Activated CD8-positive, alpha-beta memory T cell treated with anti-CD3 and anti-CD28 coated beads, Interleukin-2, amount 50 U/mL, for 24 hours (primary cell): Measurements from ENCODE around the gene KCNAB1.
A peak's percentile ranks its signal among the peaks of the same experiment; 100 is the strongest.
"Not testable (repeated sequence)": the region's sequence is repeated elsewhere in the genome, so short reads cannot be mapped to it uniquely, and the experiment has no call there.

Experiments used
- DNase-seq: peaks from one replicate; pipeline ENCODE4 v3.0.0-alpha.2; 2020; ENCODE audit errors: extremely low read depth

Gene KCNAB1

DNA sequence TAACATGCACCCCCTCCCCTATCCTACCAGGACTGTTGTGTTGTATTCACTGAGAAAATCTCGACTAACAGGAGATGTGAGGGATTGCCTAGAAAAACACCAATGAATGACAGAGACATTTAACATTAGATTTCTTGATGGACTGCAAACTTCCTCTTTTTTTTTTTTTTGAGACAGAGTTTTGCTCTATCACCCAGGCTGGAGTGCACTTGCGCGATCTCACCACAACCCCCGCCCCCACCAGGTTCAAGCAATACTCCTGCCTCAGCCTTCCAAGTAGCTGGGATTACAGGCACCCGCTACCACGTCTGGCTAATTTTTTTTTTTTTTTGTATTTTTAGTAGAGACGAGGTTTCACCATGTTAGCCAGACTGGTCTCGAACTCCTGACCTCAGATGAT is 17.0 kb downstream of the KCNAB1 start:
- not testable (repeated sequence) for DNase-seq

DNA sequence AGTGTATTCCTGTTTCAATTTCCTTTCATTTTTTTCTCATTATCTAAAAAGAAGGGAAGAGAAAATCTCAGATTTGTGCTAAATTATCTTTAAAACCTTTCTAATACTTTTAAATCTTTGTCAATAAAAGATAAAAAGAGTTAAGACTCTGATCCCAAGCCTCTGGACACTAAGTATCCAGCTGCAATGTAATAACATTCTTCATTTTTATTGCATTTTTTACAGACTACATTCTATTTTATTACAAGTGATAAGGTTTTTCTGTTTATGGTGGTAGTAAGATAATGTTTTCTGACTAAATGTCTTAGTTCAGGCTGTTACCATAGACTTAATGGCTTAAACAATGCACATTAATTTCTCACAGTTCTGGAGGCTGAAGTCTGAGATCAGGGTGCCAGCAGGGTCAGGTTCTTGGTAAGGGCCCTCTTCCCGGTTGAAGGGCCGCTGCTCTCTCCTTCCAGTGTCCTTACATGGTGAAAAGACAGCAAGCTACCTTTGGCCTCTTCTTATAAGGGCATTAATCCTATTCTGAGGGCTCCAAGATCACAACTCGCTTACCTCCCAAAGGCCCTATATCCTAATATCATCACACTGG is 19.7 kb downstream of the KCNAB1 start:
- no peak for DNase-seq

DNA sequence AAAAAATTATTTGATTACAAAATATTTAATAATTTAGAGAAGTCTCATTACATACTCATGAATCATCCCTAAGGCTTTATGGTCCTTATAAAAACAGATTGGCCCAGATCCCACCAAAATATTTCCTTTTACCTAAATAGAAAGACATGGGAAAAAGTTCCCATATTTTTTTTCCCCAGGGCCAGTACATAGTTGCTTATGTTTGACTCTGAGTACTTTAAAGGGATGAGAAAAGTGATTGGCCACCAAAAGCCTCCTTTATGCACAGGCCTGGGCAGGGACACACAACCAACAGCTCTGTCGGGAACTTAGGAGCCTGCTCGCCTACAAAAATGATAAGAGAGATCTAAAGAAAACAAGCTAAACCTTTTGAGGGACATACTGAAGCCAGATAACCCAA is 22.3 kb downstream of the KCNAB1 start:
- no peak for DNase-seq

DNA sequence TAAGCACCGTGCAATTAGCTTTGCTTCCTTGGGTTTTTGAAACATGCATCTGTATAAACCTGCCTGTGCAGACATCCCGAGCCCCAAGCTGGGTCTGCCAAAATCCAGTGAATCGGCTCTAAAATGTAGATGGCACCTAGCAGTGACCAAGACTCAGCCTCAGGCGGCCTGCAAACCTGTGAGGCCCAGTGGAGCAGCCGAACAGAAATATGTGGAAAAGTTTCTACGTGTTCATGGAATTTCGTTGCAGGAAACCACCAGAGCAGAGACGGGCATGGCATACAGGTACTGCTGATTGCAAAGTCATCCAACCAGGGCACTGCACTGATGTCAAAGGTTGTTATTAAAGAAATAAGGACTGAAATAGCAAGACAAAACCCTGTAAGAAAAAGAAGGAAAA is 22.8 kb downstream of the KCNAB1 start:
- DNase-seq: no peak

- DNase-seq: no peak
Observed at GRCh38 chr3:156144060-156144459, 23.7 kb downstream of the KCNAB1 start.

DNA sequence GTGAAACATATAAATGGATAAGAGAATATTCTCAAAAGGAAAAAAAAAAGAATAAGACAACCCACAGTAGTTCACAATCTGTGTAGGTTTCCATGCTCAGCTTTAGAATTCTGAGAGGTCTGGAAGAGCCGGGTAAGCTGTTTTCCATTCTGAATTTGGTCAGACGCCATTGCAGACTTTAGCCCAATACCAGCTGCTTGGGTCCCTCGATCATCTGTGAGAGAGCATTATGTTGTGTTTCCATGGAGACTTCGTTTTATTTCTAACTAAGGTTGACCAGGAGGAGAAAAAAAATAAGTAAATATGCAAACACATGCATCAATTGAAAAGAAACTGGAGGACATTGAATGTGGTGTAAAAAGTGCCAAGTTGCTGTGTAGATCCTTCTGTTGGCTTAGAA is 25.5 kb downstream of the KCNAB1 start:
- DNase-seq: no peak

GRCh38 chr3:156148345-156148945 is 28.1 kb downstream of the KCNAB1 start:
- no peak for DNase-seq

DNA sequence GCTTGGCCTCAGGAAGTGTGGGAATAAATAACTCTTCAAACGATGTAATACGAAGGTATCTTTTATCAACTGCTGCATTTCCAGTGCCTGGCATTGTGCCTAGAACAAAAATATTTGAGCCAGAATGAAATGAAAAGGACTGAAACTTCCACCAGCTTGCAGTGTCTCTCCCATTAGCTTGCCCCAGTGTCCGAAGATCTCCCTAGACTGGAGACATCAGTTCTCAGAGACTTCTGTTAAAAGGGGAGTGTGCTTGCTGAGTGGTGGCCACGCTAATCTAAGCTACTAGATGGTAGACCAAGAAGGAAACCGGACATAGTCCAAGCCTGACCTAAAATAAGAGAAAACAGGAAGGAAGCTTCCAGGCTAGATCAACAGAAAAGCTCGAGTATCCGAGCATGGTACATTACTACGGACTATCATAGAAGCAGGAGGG is 28.6 kb downstream of the KCNAB1 start:
- DNase-seq: no peak

GRCh38 chr3:156149876-156150275 is 29.5 kb downstream of the KCNAB1 start:
- no peak for DNase-seq

- no peak for DNase-seq
Observed at GRCh38 chr3:156150434-156151066, 30.2 kb downstream of the KCNAB1 start.

- DNase-seq: peak; percentile 6
Observed at GRCh38 chr3:156151824-156152428, 31.5 kb downstream of the KCNAB1 start.

DNA sequence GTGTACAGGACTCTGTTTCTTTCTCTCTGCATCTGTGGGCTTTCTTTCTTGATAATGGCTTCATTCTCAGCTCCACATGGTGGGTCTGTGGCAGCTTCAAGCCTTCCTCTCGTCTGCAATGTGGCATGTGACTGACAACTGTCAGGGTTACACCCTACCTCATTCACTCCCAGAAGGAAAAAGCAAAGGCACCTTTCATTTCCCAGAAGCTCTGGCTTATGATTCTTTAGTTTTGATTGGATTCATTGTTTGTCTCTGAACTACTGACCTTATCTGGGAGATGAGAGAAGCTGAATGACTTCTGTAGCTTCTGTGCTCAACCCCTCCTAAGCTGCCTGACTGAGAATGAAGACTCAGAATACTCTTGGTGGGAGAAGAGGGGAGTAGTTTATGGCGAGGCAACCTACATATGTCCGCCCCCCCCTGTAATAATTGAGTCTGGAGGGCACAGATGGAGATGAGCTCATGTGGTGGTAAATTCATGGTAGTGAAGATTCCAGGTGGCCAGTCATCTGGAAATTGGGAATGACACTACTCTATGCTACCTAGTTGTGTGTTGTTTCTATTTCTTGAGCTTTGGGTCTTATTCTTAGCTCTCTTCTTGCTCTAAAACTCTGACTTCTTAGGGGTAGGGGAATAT is 38.4 kb downstream of the KCNAB1 start:
- no peak for DNase-seq

DNA sequence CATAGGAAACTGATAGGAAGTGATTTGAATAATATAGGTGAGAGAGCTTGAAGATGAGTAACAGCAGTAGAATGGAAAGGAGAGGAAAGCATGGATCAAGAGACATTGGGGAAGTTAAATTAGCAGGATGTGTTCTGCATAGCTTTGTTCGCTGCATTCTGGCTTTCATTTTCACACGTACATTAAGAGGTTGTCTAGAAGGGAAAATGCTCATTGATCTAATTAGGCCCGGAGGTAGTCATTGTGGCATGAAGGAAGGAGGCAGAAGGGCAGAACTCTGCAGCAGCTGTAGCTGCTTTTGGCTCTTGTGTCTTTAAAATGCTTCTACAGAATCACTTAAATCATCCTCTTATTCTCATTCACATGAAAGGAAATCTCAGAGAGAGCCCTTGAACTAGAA is 40.3 kb downstream of the KCNAB1 start:
- DNase-seq: no peak

DNA sequence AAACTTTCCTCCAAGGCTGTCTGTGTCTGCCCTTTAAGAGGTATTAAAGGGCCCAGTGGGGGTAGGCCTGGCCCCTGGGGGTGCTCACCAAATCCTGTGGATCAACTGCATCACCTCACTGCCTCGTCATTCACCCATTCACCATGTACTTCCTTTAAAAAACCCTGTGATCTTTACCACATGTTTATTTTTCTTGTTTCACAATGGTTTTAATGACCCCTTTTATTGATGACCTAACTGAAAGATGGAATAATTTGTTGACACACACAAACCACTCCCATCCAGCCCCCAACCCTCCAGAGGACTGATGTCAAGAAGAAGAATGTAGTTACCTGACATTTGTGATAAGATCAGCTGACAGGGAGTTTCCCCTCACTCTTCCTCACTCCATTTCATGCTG is 40.8 kb downstream of the KCNAB1 start:
- no peak for DNase-seq

DNA sequence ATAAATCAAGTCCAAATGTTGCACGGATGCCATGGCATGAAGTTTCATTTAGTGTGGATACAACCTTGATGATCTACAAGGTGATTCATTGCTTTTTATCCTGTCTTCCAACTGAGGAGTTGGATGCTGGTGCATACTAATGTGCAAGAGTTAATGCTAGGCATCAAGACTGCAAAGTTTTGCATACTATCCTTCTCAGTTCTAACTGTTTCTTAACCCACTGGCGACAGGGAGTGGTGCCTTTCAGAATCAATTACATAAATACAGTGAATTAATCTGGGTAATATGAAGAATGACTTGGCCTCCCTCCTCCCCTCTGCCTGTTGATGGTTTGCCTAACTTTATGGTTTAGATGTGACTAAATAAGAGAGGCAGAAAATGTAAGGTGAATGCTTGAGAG is 43.5 kb downstream of the KCNAB1 start:
- DNase-seq: no peak

DNA sequence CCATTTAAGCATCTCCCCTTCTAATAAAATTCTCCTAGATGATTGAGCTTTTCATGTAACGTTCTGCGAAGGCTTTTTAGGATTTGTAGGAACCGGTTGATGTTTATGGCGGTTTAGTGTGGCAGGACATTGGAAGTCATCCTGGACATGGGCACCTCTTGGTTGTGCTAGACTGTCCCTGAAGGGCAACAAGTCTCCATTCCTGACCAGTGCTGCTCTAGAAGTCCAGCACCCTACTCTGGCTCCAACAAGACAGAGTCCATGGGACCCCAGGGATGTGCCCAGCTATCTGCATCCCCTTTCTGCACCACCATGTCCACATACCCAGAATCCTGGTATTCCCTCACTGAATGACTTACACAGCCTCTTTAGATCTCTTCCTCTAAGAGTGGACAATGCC is 46.4 kb downstream of the KCNAB1 start:
- DNase-seq: no peak

DNA sequence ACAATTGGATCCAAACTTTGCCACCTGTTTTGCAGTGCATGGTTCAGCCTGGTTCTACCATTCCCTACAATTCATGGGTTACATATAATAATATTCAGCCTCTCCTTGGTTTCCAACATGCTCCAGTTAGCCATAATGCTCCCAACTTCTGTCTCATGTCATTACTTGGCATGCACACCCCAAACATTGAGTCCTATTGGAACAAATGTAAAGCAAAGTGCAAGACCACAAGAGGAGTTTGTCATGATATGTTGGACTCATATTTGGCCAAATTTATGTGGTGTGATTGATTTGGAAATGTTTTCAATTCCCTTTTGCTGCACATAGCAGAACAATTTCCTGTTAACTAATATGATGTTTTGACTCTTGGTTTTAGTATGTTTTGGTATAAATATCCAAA is 50.2 kb downstream of the KCNAB1 start:
- no peak for DNase-seq

- no peak for DNase-seq
Observed at GRCh38 chr3:156171281-156172267, 51.2 kb downstream of the KCNAB1 start.

DNA sequence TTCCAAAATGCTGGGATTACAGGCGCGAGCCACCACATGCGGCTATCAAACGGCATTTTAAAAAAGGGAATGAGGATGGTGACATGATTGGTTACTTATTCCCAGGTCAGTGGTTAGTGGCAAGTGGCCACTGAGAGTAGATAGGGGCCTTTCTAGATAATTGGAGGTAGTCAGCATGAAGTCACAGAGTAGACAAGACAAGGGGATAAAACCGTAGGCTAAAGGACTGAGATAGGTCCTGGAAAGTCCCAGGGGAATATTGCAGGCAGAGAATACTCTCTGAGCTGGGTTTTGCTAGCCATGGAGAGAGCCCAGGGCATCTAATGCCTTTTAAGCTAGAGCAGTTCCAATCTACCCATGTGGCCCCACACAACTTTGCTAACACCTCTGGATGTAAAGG is 52.2 kb downstream of the KCNAB1 start:
- no peak for DNase-seq

DNA sequence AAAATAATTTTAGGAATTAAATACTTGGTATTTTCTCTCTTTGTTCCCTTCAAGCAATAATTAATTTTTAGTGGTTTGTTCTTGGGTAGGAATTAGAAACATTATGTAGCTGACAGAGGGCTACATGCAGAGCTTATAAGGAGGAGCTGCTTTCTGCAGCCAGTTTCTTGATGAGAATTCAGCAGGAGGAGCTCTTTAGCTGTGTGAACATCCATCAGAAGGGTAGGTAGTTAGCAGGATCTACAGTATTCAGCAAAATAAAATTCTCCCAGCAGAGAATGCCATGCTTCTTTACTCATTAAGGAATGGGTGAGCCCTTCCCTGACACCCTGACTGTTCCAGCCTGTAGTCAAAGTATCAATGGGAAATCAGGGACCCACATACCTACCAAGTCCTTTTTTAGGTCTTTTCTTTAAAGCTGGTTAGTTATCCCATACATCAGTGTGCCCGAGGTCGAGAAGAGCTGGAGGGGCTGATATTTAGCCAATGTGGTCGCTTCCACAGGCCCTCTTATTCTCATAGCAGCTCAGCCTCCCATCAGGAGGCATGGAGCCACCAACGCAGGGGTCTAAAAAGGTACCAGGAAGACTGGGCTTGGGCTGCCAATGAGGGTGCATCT is 54.0 kb downstream of the KCNAB1 start:
- DNase-seq: no peak

- no peak for DNase-seq
Observed at GRCh38 chr3:156175570-156175969, 55.2 kb downstream of the KCNAB1 start.
